ENCODE data around the gene IGF2BP2. TPM values are rescaled to one million over a fixed set of nuclear protein-coding genes. Genes with fewer than 3 reads are reported as not detected.

The IGF2BP2 gene
- total RNA-seq, 1 experiment from 2014 or later = 75.9 TPM

- Mint-ChIP-seq H3K9me3 (ENCODE audit: unreplicated experiment) (peaks cover 18% of the 10 kb centered on the region), H3K4me1 (ENCODE audit: low read depth, unreplicated experiment) (no peaks in the 10 kb centered on the region), H3K4me3 (ENCODE audit: unreplicated experiment) (no peak overlapping the region), H3K27me3 (ENCODE audit: insufficient read depth, unreplicated experiment) (no peaks in the 10 kb centered on the region), H3K27ac (ENCODE audit: unreplicated experiment) (no peak overlapping the region), H3K36me3 (ENCODE audit: insufficient read depth, unreplicated experiment) (no peaks in the 10 kb centered on the region)
- Histone ChIP-seq H3K9me3 (peaks cover 8% of the 10 kb centered on the region), H3K4me3 (ENCODE audit: low read depth, low read length) (no peak overlapping the region), H3K4me1 (no peaks in the 10 kb centered on the region), H3K36me3 (ENCODE audit: control insufficient read depth, insufficient read depth, low read length) (no peaks in the 10 kb centered on the region), H3K27me3 (replicated peaks; ENCODE audit: control insufficient read depth, insufficient read depth, low read length) (no peaks in the 10 kb centered on the region)
- POLR2A ChIA-PET = no interaction called here
- TF ChIP-seq, protein P1, sequence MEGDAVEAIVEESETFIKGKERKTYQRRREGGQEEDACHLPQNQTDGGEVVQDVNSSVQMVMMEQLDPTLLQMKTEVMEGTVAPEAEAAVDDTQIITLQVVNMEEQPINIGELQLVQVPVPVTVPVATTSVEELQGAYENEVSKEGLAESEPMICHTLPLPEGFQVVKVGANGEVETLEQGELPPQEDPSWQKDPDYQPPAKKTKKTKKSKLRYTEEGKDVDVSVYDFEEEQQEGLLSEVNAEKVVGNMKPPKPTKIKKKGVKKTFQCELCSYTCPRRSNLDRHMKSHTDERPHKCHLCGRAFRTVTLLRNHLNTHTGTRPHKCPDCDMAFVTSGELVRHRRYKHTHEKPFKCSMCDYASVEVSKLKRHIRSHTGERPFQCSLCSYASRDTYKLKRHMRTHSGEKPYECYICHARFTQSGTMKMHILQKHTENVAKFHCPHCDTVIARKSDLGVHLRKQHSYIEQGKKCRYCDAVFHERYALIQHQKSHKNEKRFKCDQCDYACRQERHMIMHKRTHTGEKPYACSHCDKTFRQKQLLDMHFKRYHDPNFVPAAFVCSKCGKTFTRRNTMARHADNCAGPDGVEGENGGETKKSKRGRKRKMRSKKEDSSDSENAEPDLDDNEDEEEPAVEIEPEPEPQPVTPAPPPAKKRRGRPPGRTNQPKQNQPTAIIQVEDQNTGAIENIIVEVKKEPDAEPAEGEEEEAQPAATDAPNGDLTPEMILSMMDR (IDR thresholded peaks at IDR 0.05; ENCODE audit: insufficient read depth in 1 of 2, low read depth in 1 of 2, low read length in 1 of 2, severe bottlenecking in 1 of 2, unreplicated experiment in 1 of 2) = no peak
- intact Hi-C loops (cut with micrococcal nuclease; ENCODE audit: unreplicated experiment) = no loop called here
- no TSS peak for BruUV-seq (replicated peaks)
- CTCF ChIA-PET = no interaction called here
- no peak for DNase-seq
Observed at GRCh38 chr3:185852635-185853034, 27.8 kb upstream of the IGF2BP2 start.

GRCh38 chr3:185851959-185852358, 27.1 kb upstream of the IGF2BP2 start:
- H3K36me3 ChIP-seq (ENCODE audit: control insufficient read depth, insufficient read depth, low read length) = no peaks in the 10 kb centered on the region
- Mint-ChIP-seq H3K4me3 (ENCODE audit: unreplicated experiment) (no peak overlapping the region), H3K9me3 (ENCODE audit: unreplicated experiment) (peaks cover 14% of the 10 kb centered on the region), H3K27ac (ENCODE audit: unreplicated experiment) (no peak overlapping the region), H3K27me3 (ENCODE audit: insufficient read depth, unreplicated experiment) (no peaks in the 10 kb centered on the region), H3K4me1 (ENCODE audit: low read depth, unreplicated experiment) (no peaks in the 10 kb centered on the region), H3K36me3 (ENCODE audit: insufficient read depth, unreplicated experiment) (no peaks in the 10 kb centered on the region)
- H3K27me3 ChIP-seq (replicated peaks; ENCODE audit: control insufficient read depth, insufficient read depth, low read length) = no peaks in the 10 kb centered on the region
- BruUV-seq (replicated peaks) = no TSS peak
- intact Hi-C loops (cut with micrococcal nuclease; ENCODE audit: unreplicated experiment) = no loop called here
- POLR2A ChIA-PET = no interaction called here
- peaks cover 7% of the 10 kb centered on the region for H3K9me3 ChIP-seq
- TF ChIP-seq, protein P1 (IDR thresholded peaks at IDR 0.05; ENCODE audit: insufficient read depth in 1 of 2, low read depth in 1 of 2, low read length in 1 of 2, severe bottlenecking in 1 of 2, unreplicated experiment in 1 of 2) = no peak
- DNase-seq = no peak
- no peak overlapping the region for H3K4me3 ChIP-seq (ENCODE audit: low read depth, low read length)
- CTCF ChIA-PET = no interaction called here
- H3K4me1 ChIP-seq = no peaks in the 10 kb centered on the region

- no TSS peak for BruUV-seq (replicated peaks)
- Mint-ChIP-seq H3K9me3 (ENCODE audit: unreplicated experiment) (peaks cover 5% of the 10 kb centered on the region), H3K27me3 (ENCODE audit: insufficient read depth, unreplicated experiment) (no peaks in the 10 kb centered on the region), H3K4me1 (ENCODE audit: low read depth, unreplicated experiment) (no peaks in the 10 kb centered on the region), H3K27ac (ENCODE audit: unreplicated experiment) (no peak overlapping the region), H3K36me3 (ENCODE audit: insufficient read depth, unreplicated experiment) (no peaks in the 10 kb centered on the region), H3K4me3 (ENCODE audit: unreplicated experiment) (no peak overlapping the region)
- Histone ChIP-seq H3K9me3 (no peaks in the 10 kb centered on the region), H3K27me3 (replicated peaks; ENCODE audit: control insufficient read depth, insufficient read depth, low read length) (no peaks in the 10 kb centered on the region), H3K4me3 (ENCODE audit: low read depth, low read length) (no peak overlapping the region), H3K4me1 (no peaks in the 10 kb centered on the region), H3K36me3 (ENCODE audit: control insufficient read depth, insufficient read depth, low read length) (no peaks in the 10 kb centered on the region)
- ChIA-PET CTCF (no interaction called here), POLR2A (no interaction called here)
- TF ChIP-seq, protein P1 (IDR thresholded peaks at IDR 0.05; ENCODE audit: insufficient read depth in 1 of 2, low read depth in 1 of 2, low read length in 1 of 2, severe bottlenecking in 1 of 2, unreplicated experiment in 1 of 2) = no peak
- no peak for DNase-seq
- intact Hi-C loops (cut with micrococcal nuclease; ENCODE audit: unreplicated experiment) = no loop called here
Observed at GRCh38 chr3:185851046-185851445, 26.2 kb upstream of the IGF2BP2 start.
